Measurements from ENCODE around the gene ADCK1. TPM values are rescaled to one million over a fixed set of nuclear protein-coding genes. Genes with fewer than 3 reads are reported as not detected.

The ADCK1 gene
- total and polyA plus RNA-seq, 9 of the 15 experiments (the other 6 are each of a cell fraction or from before 2014, with no cell fraction given) = 2.8 to 8.9 (median 4.3) TPM

GRCh38 chr14:77892381-77892871, 92.5 kb downstream of the ADCK1 start (continued):
- TF ChIP-seq MNT (conservative IDR thresholded peaks at IDR 0.05) = peak; percentile 30 to 64; a peak in 3 of 4 replicates
- peak; percentile 39; the same call in 1 of the 2 replicates for TF ChIP-seq PKNOX1 (IDR thresholded peaks at IDR 0.05)
- 0 out of 2 replicates have a peak, but pooled peaks have one; percentile 18 for TF ChIP-seq MTA3 (IDR thresholded peaks at IDR 0.05; ENCODE audit: borderline replicate concordance)
- peak; percentile 82; the same call in 1 of the 2 replicates for TF ChIP-seq EHMT2 (IDR thresholded peaks at IDR 0.05)
- TF ChIP-seq AFF1 (IDR thresholded peaks at IDR 0.05; ENCODE audit: low read depth in 1 of 2, partially characterized antibody in 2 of 2) = peak in 1 of 2 experiments; percentile 78
- 0 out of 2 replicates have a peak, but pooled peaks have one; percentile 25 for TF ChIP-seq FOXJ2 (tag; IDR thresholded peaks at IDR 0.05)
- no peak for TF ChIP-seq NR4A1 (CRISPR knock-in tag; IDR thresholded peaks at IDR 0.05)
- TF ChIP-seq NR4A1 (tag; IDR thresholded peaks at IDR 0.05) = 0 out of 2 replicates have a peak, but pooled peaks have one; percentile 24
- TF ChIP-seq HDAC1 (IDR thresholded peaks at IDR 0.05) = 0 out of 4 replicates have a peak, but pooled peaks of 1 of the 2 experiments have one; percentile 4
- no peak for TF ChIP-seq ILK (tag; IDR thresholded peaks at IDR 0.05; ENCODE audit: borderline replicate concordance, low read depth)
- TF ChIP-seq MXI1 (IDR thresholded peaks at IDR 0.05; ENCODE audit: low read depth, low read length) = 0 out of 2 replicates have a peak, but pooled peaks have one; percentile 51
- peak; percentile 74; the same call in 1 of the 2 replicates for TF ChIP-seq JUN (IDR thresholded peaks at IDR 0.05; ENCODE audit: borderline replicate concordance, low read depth, low read length)
- no peak for TF ChIP-seq JUN (CRISPR knock-in tag; IDR thresholded peaks at IDR 0.05; ENCODE audit: borderline replicate concordance)
- peak; percentile 36; the same call in 1 of the 2 replicates for TF ChIP-seq SMARCC2 (IDR thresholded peaks at IDR 0.05; ENCODE audit: low read depth)

Data from K562 (cell line).